Fibroblast of peridontal ligament (primary cell): ENCODE results near the gene OR10X1.

Source experiments
- DNase-seq: peaks from one replicate; pipeline ENCODE4 v3.0.0-alpha.2; 2010; ENCODE audit errors: extremely low read depth

The OR10X1 gene

GRCh38 chr1:158579733-158580132 lies at the start of gene OR10X1:
Gene OR10X1, minus strand, starts transcription at chr1:158579899. Its CDS starts 0 bp downstream, at chr1:158579899.
- no peak for DNase-seq

GRCh38 chr1:158613764-158614163 lies 34.1 kb upstream of the OR10X1 start:
- DNase-seq = no peak

- DNase-seq = no peak
Observed at GRCh38 chr1:158611916-158612315, 32.2 kb upstream of the OR10X1 start.

GRCh38 chr1:158607296-158607695 lies 27.6 kb upstream of the OR10X1 start:
- no peak for DNase-seq

GRCh38 chr1:158604968-158605367 lies 25.3 kb upstream of the OR10X1 start, which contains the start of gene OR10Z1:
Gene OR10Z1, plus strand, starts transcription at chr1:158605268. Its CDS starts 1,171 bp downstream, at chr1:158606439.
- DNase-seq = no peak

GRCh38 chr1:158600735-158601134 lies 21.0 kb upstream of the OR10X1 start:
- no peak for DNase-seq

GRCh38 chr1:158586942-158587341 lies 7.2 kb upstream of the OR10X1 start:
- DNase-seq = no peak

- DNase-seq = no peak
Observed at GRCh38 chr1:158583962-158584361, 4.3 kb upstream of the OR10X1 start.

- DNase-seq = no peak
Observed at GRCh38 chr1:158577561-158577960, 2.1 kb downstream of the OR10X1 start.

- DNase-seq = no peak
Observed at GRCh38 chr1:158572226-158572625, 7.5 kb downstream of the OR10X1 start.

- no peak for DNase-seq
Observed at GRCh38 chr1:158570480-158570879, 9.2 kb downstream of the OR10X1 start, which contains the start of gene OR6P1. Gene OR6P1, minus strand, starts transcription at chr1:158570580. Its CDS starts 6,976 bp downstream, at chr1:158563604.

GRCh38 chr1:158564608-158565007 lies 15.1 kb downstream of the OR10X1 start:
- no peak for DNase-seq

GRCh38 chr1:158563853-158564252 lies 15.8 kb downstream of the OR10X1 start:
- no peak for DNase-seq

GRCh38 chr1:158559696-158560095 lies 20.0 kb downstream of the OR10X1 start:
- DNase-seq = no peak

- DNase-seq = no peak
Observed at GRCh38 chr1:158554352-158554751, 25.3 kb downstream of the OR10X1 start, which contains the start of gene OR6Y1. Gene OR6Y1, minus strand, starts transcription at chr1:158554405. Its CDS starts 6,300 bp downstream, at chr1:158548105.

- DNase-seq = no peak
Observed at GRCh38 chr1:158552296-158552695, 27.4 kb downstream of the OR10X1 start.

- no peak for DNase-seq
Observed at GRCh38 chr1:158547533-158547932, 32.2 kb downstream of the OR10X1 start.

GRCh38 chr1:158537609-158538008 lies 42.1 kb downstream of the OR10X1 start:
- no peak for DNase-seq

GRCh38 chr1:158534496-158534895 lies 45.2 kb downstream of the OR10X1 start:
- no peak for DNase-seq
